Measurements from ENCODE around the gene SLC6A1. TPM values are rescaled to one million over a fixed set of nuclear protein-coding genes. Genes with fewer than 3 reads are reported as not detected.

The SLC6A1 gene
- total RNA-seq, 1 donor from 2014 or later: 2.0 TPM

DNA sequence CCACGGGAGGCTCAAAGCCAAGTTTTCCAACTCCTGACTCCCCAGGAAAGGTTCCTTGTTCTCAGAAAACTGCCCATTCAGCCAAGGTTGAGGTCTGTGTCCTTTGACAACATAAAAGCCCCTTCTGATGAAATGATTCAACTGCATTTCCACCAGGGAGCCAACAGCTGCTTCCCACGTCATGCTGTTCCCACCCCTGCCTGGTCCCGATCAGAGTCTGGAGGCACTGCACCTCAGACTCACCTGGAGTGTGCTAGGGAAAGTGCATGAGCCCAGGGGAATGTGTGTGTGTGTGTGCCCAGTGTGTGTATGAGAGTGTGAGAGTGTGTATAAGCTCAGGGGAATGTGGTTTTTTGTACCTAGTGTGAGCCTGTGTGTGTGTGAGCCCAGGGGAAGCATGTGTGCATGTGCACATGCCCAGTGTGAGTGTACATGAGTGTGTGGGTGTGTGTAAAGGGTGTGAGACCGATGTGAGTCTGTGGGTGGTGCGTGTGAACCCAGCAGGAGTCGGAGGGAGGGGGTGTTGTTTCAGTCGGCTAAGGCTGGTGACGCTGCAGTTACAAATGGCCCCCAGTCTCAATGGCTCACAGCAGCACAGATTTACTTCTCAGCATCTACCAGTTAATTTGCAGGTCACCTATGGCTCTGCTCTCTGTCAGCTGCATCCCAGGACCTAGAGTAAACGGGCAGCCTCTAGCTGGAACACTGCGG lies 20.3 kb upstream of the SLC6A1 start:
- Mint-ChIP-seq H3K4me3 (ENCODE audit: unreplicated experiment) (no peak overlapping the region), H3K27me3 (ENCODE audit: low read depth) (peaks cover 68% of the 10 kb centered on the region), H3K9me3 (ENCODE audit: low read depth) (no peaks in the 10 kb centered on the region), H3K27ac (ENCODE audit: unreplicated experiment) (no peak overlapping the region), H3K36me3 (ENCODE audit: low read depth) (peaks cover 1% of the 10 kb centered on the region), H3K4me1 (ENCODE audit: low read depth) (peaks cover 14% of the 10 kb centered on the region)
- DNase-seq (ENCODE audit: low spot score): no peak
- TF ChIP-seq, protein P1, sequence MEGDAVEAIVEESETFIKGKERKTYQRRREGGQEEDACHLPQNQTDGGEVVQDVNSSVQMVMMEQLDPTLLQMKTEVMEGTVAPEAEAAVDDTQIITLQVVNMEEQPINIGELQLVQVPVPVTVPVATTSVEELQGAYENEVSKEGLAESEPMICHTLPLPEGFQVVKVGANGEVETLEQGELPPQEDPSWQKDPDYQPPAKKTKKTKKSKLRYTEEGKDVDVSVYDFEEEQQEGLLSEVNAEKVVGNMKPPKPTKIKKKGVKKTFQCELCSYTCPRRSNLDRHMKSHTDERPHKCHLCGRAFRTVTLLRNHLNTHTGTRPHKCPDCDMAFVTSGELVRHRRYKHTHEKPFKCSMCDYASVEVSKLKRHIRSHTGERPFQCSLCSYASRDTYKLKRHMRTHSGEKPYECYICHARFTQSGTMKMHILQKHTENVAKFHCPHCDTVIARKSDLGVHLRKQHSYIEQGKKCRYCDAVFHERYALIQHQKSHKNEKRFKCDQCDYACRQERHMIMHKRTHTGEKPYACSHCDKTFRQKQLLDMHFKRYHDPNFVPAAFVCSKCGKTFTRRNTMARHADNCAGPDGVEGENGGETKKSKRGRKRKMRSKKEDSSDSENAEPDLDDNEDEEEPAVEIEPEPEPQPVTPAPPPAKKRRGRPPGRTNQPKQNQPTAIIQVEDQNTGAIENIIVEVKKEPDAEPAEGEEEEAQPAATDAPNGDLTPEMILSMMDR (IDR thresholded peaks at IDR 0.05): no peak

GRCh38 chr3:10973046-10973595 lies 19.4 kb upstream of the SLC6A1 start:
- no peak for DNase-seq (ENCODE audit: low spot score)
- no peak overlapping the region for H3K27ac Mint-ChIP-seq (ENCODE audit: unreplicated experiment)
- no peak overlapping the region for H3K4me3 Mint-ChIP-seq (ENCODE audit: unreplicated experiment)
- peaks cover 1% of the 10 kb centered on the region for H3K36me3 Mint-ChIP-seq (ENCODE audit: low read depth)
- no peaks in the 10 kb centered on the region for H3K9me3 Mint-ChIP-seq (ENCODE audit: low read depth)
- TF ChIP-seq, protein P1 (IDR thresholded peaks at IDR 0.05): no peak
- peaks cover 63% of the 10 kb centered on the region for H3K27me3 Mint-ChIP-seq (ENCODE audit: low read depth)
- peaks cover 19% of the 10 kb centered on the region for H3K4me1 Mint-ChIP-seq (ENCODE audit: low read depth)

- peaks cover 57% of the 10 kb centered on the region for H3K27me3 Mint-ChIP-seq (ENCODE audit: low read depth)
Measured at GRCh38 chr3:10974131-10974530, 18.4 kb upstream of the SLC6A1 start.

GRCh38 chr3:10974746-10975375 lies 17.7 kb upstream of the SLC6A1 start:
- Mint-ChIP-seq H3K27me3 (ENCODE audit: low read depth) (peaks cover 52% of the 10 kb centered on the region), H3K4me1 (ENCODE audit: low read depth) (peaks cover 20% of the 10 kb centered on the region), H3K9me3 (ENCODE audit: low read depth) (no peaks in the 10 kb centered on the region), H3K27ac (ENCODE audit: unreplicated experiment) (no peak overlapping the region), H3K36me3 (ENCODE audit: low read depth) (peaks cover 1% of the 10 kb centered on the region), H3K4me3 (ENCODE audit: unreplicated experiment) (no peak overlapping the region)
- TF ChIP-seq, protein P1 (IDR thresholded peaks at IDR 0.05): no peak
- DNase-seq (ENCODE audit: low spot score): no peak

More at GRCh38 chr3:10974131-10974530, 18.4 kb upstream of the SLC6A1 start:
- no peak overlapping the region for H3K4me3 Mint-ChIP-seq (ENCODE audit: unreplicated experiment)
- H3K36me3 Mint-ChIP-seq (ENCODE audit: low read depth): peaks cover 1% of the 10 kb centered on the region
- H3K4me1 Mint-ChIP-seq (ENCODE audit: low read depth): peaks cover 20% of the 10 kb centered on the region
- TF ChIP-seq, protein P1 (IDR thresholded peaks at IDR 0.05): no peak
- H3K27ac Mint-ChIP-seq (ENCODE audit: unreplicated experiment): no peak overlapping the region
- H3K9me3 Mint-ChIP-seq (ENCODE audit: low read depth): no peaks in the 10 kb centered on the region
- no peak for DNase-seq (ENCODE audit: low spot score)

- Mint-ChIP-seq H3K4me1 (ENCODE audit: low read depth) (peaks cover 20% of the 10 kb centered on the region), H3K27ac (ENCODE audit: unreplicated experiment) (no peak overlapping the region), H3K27me3 (ENCODE audit: low read depth) (peaks cover 45% of the 10 kb centered on the region), H3K9me3 (ENCODE audit: low read depth) (no peaks in the 10 kb centered on the region), H3K36me3 (ENCODE audit: low read depth) (peaks cover 3% of the 10 kb centered on the region), H3K4me3 (ENCODE audit: unreplicated experiment) (no peak overlapping the region)
- DNase-seq (ENCODE audit: low spot score): no peak
- TF ChIP-seq, protein P1 (IDR thresholded peaks at IDR 0.05): no peak
Measured at GRCh38 chr3:10975695-10976234, 16.8 kb upstream of the SLC6A1 start.

Measured in chondrocyte (in vitro differentiated cells).